ENCODE results near the gene ZNF81.
"Not testable (repeated sequence)": the region's sequence is repeated elsewhere in the genome, so short reads cannot be mapped to it uniquely, and the experiment has no call there.

DNA sequence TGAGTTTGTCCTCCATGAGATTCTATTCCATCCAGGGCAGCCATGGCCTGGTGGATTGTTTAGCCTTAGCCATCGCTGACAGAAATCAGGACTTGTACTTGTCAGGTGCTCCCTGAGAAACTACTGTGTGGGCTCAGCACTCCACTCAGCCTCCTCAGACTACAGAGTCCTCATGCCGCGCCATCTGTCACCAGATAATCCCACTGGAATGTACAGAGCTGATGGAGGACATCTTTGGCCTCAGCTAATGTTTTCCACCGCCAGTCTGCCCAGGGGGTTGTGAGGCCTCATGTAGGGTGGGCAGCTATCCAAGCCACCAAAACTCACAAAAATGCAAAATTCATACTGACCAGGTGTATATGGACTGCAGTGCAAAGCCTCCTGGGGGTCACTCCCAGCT is 121.5 kb downstream of the ZNF81 start:
- TF ChIP-seq, protein P1, sequence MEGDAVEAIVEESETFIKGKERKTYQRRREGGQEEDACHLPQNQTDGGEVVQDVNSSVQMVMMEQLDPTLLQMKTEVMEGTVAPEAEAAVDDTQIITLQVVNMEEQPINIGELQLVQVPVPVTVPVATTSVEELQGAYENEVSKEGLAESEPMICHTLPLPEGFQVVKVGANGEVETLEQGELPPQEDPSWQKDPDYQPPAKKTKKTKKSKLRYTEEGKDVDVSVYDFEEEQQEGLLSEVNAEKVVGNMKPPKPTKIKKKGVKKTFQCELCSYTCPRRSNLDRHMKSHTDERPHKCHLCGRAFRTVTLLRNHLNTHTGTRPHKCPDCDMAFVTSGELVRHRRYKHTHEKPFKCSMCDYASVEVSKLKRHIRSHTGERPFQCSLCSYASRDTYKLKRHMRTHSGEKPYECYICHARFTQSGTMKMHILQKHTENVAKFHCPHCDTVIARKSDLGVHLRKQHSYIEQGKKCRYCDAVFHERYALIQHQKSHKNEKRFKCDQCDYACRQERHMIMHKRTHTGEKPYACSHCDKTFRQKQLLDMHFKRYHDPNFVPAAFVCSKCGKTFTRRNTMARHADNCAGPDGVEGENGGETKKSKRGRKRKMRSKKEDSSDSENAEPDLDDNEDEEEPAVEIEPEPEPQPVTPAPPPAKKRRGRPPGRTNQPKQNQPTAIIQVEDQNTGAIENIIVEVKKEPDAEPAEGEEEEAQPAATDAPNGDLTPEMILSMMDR (IDR thresholded peaks at IDR 0.05), result not testable (repeated sequence)
- TF ChIP-seq MYC (IDR thresholded peaks at IDR 0.05; ENCODE audit: borderline replicate concordance, low read length); HMGXB4 (CRISPR knock-in tag; IDR thresholded peaks at IDR 0.05; ENCODE audit: borderline replicate concordance); MAFK (IDR thresholded peaks at IDR 0.05; ENCODE audit: partially characterized antibody); CEBPB (IDR thresholded peaks at IDR 0.05); RAD21 (conservative IDR thresholded peaks at IDR 0.05 in 1 of 2, IDR thresholded peaks at IDR 0.05 in 1 of 2); ZFP36 (IDR thresholded peaks at IDR 0.05; ENCODE audit: borderline replicate concordance, partially characterized antibody); EP300 (IDR thresholded peaks at IDR 0.05); HDAC2 (IDR thresholded peaks at IDR 0.05); RNF2 (IDR thresholded peaks at IDR 0.05; ENCODE audit: borderline replicate concordance, low read depth): not testable (repeated sequence)
- TF ChIP-seq, protein P2, sequence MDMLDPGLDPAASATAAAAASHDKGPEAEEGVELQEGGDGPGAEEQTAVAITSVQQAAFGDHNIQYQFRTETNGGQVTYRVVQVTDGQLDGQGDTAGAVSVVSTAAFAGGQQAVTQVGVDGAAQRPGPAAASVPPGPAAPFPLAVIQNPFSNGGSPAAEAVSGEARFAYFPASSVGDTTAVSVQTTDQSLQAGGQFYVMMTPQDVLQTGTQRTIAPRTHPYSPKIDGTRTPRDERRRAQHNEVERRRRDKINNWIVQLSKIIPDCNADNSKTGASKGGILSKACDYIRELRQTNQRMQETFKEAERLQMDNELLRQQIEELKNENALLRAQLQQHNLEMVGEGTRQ (IDR thresholded peaks at IDR 0.05), result not testable (repeated sequence)
- TF ChIP-seq, protein P3, sequence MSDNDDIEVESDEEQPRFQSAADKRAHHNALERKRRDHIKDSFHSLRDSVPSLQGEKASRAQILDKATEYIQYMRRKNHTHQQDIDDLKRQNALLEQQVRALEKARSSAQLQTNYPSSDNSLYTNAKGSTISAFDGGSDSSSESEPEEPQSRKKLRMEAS (IDR thresholded peaks at IDR 0.05), result not testable (repeated sequence)
- TF ChIP-seq, protein P4, sequence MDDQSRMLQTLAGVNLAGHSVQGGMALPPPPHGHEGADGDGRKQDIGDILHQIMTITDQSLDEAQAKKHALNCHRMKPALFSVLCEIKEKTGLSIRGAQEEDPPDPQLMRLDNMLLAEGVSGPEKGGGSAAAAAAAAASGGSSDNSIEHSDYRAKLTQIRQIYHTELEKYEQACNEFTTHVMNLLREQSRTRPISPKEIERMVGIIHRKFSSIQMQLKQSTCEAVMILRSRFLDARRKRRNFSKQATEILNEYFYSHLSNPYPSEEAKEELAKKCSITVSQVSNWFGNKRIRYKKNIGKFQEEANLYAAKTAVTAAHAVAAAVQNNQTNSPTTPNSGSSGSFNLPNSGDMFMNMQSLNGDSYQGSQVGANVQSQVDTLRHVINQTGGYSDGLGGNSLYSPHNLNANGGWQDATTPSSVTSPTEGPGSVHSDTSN (IDR thresholded peaks at IDR 0.05), result not testable (repeated sequence)

Data from A549 (cell line).